H9 (cell line): Measurements from ENCODE around the gene MFN2. TPM values are rescaled to one million over a fixed set of nuclear protein-coding genes. Genes with fewer than 3 reads are reported as not detected.

Experiments
- DNase-seq: peaks from one replicate; pipeline ENCODE4 v3.0.0-alpha.2; 2017
- H2AFZ ChIP-seq: one replicate; pipeline ENCODE4 v1.6.1; 2013; ENCODE audit warnings: mild to moderate bottlenecking, low read length, control low read depth, moderate library complexity
- H2AK5ac ChIP-seq: 2 replicates; pipeline ENCODE4 v1.6.1; 2013; ENCODE audit warnings: low read length, control low read depth, mixed read lengths; ENCODE audit not compliant: insufficient read length
- H2BK120ac ChIP-seq: one replicate; pipeline ENCODE4 v1.6.1; 2013; ENCODE audit warnings: low read depth, mild to moderate bottlenecking, low read length, control low read depth, inconsistent platforms; ENCODE audit not compliant: poor library complexity, severe bottlenecking
- H2BK12ac ChIP-seq: 2 replicates; pipeline ENCODE4 v1.6.1; 2013; ENCODE audit warnings: low read length, control low read depth, mixed read lengths, low read depth; ENCODE audit not compliant: insufficient read length
- H2BK15ac ChIP-seq: 2 replicates; pipeline ENCODE4 v1.6.1; 2013; ENCODE audit warnings: low read depth, low read length, control low read depth
- H2BK20ac ChIP-seq: one replicate; pipeline ENCODE4 v1.6.1; 2013; ENCODE audit warnings: low read depth, mild to moderate bottlenecking, low read length, control low read depth, inconsistent platforms; ENCODE audit not compliant: poor library complexity, severe bottlenecking
- H2BK5ac ChIP-seq: 2 replicates; pipeline ENCODE4 v1.6.1; 2013; ENCODE audit warnings: low read length, control low read depth, mixed read lengths; ENCODE audit not compliant: insufficient read length
- H3K14ac ChIP-seq: 2 replicates; pipeline ENCODE4 v1.6.1; 2013; ENCODE audit warnings: low read length, control low read depth; ENCODE audit not compliant: insufficient read depth
- H3K18ac ChIP-seq: 2 replicates; pipeline ENCODE4 v1.6.1; 2013; ENCODE audit warnings: low read depth, mild to moderate bottlenecking, mixed read lengths, low read length, control low read depth; ENCODE audit not compliant: insufficient read length
- H3K23ac ChIP-seq: 2 replicates; pipeline ENCODE4 v1.6.1; 2013; ENCODE audit warnings: low read length, control low read depth, mixed read lengths, low read depth; ENCODE audit not compliant: insufficient read length
- H3K23me2 ChIP-seq: 2 replicates; pipeline ENCODE4 v1.6.1; 2013; ENCODE audit warnings: low read depth, mild to moderate bottlenecking, mixed read lengths, low read length, control low read depth; ENCODE audit not compliant: insufficient read length, poor library complexity, severe bottlenecking
- H3K27ac ChIP-seq: 2 replicates; pipeline ENCODE4 v1.5.1; 2013; ENCODE audit warnings: low read length, control low read depth, mixed read lengths, low read depth; ENCODE audit not compliant: insufficient read length
- H3K27me3 ChIP-seq: 2 replicates; pipeline ENCODE4 v1.6.1; 2013; ENCODE audit warnings: low read length, control low read depth, inconsistent platforms; ENCODE audit not compliant: insufficient read depth
- H3K4ac ChIP-seq: 2 replicates; pipeline ENCODE4 v1.6.1; 2013; ENCODE audit warnings: low read depth, mild to moderate bottlenecking, control low read depth, inconsistent platforms, low read length, moderate library complexity
- H3K4me1 ChIP-seq: 2 replicates; pipeline ENCODE4 v1.6.1; 2013; ENCODE audit warnings: low read length, control low read depth, inconsistent platforms; ENCODE audit not compliant: insufficient read depth
- H3K4me2 ChIP-seq: 2 replicates; pipeline ENCODE4 v1.6.1; 2013; ENCODE audit warnings: low read length, control low read depth, mixed read lengths; ENCODE audit not compliant: insufficient read length, insufficient read depth
- H3K56ac ChIP-seq: 2 replicates; pipeline ENCODE4 v1.6.1; 2013; ENCODE audit warnings: low read depth, mild to moderate bottlenecking, mixed read lengths, low read length, control low read depth; ENCODE audit not compliant: insufficient read length
- H3K79me1 ChIP-seq: 2 replicates; pipeline ENCODE4 v1.6.1; 2013; ENCODE audit warnings: low read depth, mild to moderate bottlenecking, moderate library complexity, low read length, control low read depth, inconsistent platforms; ENCODE audit not compliant: insufficient read depth, poor library complexity, severe bottlenecking
- H3K79me2 ChIP-seq: 2 replicates; pipeline ENCODE4 v1.6.1; 2013; ENCODE audit warnings: low read length, control low read depth, inconsistent platforms; ENCODE audit not compliant: insufficient read depth
- H3K9ac ChIP-seq: 2 replicates; pipeline ENCODE4 v1.6.1; 2013; ENCODE audit warnings: low read length, control low read depth, mixed read lengths; ENCODE audit not compliant: insufficient read length; ENCODE audit errors: extremely low read depth
- H3K9me3 ChIP-seq: one replicate; pipeline ENCODE4 v1.6.1; 2013; ENCODE audit warnings: low read depth, low read length, inconsistent platforms; ENCODE audit not compliant: control insufficient read depth
- H3T11ph ChIP-seq: one replicate; pipeline ENCODE4 v1.6.1; 2013; ENCODE audit warnings: mild to moderate bottlenecking, low read length, control low read depth, inconsistent platforms
- H4K20me1 ChIP-seq: one replicate; pipeline ENCODE4 v1.6.1; 2013; ENCODE audit not compliant: control insufficient read depth, insufficient read length, insufficient read depth
- H4K5ac ChIP-seq: 2 replicates; pipeline ENCODE4 v1.6.1; 2013; ENCODE audit warnings: low read depth, mild to moderate bottlenecking, mixed read lengths, low read length, control low read depth; ENCODE audit not compliant: insufficient read length
- H4K8ac ChIP-seq: replicated peaks from 2 replicates; pipeline ENCODE4 v1.6.1; 2013; ENCODE audit warnings: low read length, control low read depth, mixed read lengths, low read depth; ENCODE audit not compliant: insufficient read length
- H4K91ac ChIP-seq: 2 replicates; pipeline ENCODE4 v1.6.1; 2013; ENCODE audit warnings: low read depth, mild to moderate bottlenecking, moderate library complexity, mixed read lengths, low read length, control low read depth; ENCODE audit not compliant: insufficient read length
- H3K27ac Mint-ChIP-seq, 3 experiments: 2 replicates in 2 of 3; 3 replicates in 1 of 3; pipeline ENCODE4 v1.8.0; 2020 to 2021; ENCODE audit warnings: mixed read lengths in 3 of 3, mild to moderate bottlenecking in 1 of 3, moderate library complexity in 1 of 3
- H3K27me3 Mint-ChIP-seq: 2 replicates; pipeline ENCODE4 v1.8.0; 2021; ENCODE audit warnings: low read depth, mild to moderate bottlenecking, moderate library complexity, mixed read lengths
- H3K36me3 Mint-ChIP-seq, 3 experiments: 2 replicates in 2 of 3; 3 replicates in 1 of 3; pipeline ENCODE4 v1.8.0; 2020 to 2021; ENCODE audit warnings: low read depth in 3 of 3, mixed read lengths in 3 of 3; ENCODE audit not compliant: insufficient read depth in 1 of 3
- H3K4me1 Mint-ChIP-seq, 2 experiments: 2 replicates each; pipeline ENCODE4 v1.8.0; 2020; ENCODE audit warnings: mixed read lengths in 2 of 2
- H3K4me3 Mint-ChIP-seq, 2 experiments: 2 replicates in 1 of 2; 3 replicates in 1 of 2; pipeline ENCODE4 v1.8.0; 2020 to 2021; ENCODE audit warnings: mild to moderate bottlenecking in 2 of 2, mixed read lengths in 2 of 2, moderate library complexity in 1 of 2
- H3K9me3 Mint-ChIP-seq, 2 experiments: 2 replicates in 1 of 2; 3 replicates in 1 of 2; pipeline ENCODE4 v1.8.0; 2020; ENCODE audit warnings: mild to moderate bottlenecking in 2 of 2, mixed read lengths in 2 of 2, moderate library complexity in 1 of 2
- WGBS: extraction: QIAGEN DNeasy Blood & Tissue Kit; methylation state at CpG from one replicate; pipeline ENCODE4 v1.1.7; 2013; ENCODE audit warnings: missing lambda C conversion rate, low lambda C conversion rate, mixed read lengths; ENCODE audit not compliant: insufficient read length; ENCODE audit errors: extremely low coverage; 5-methylcytosine and 5-hydroxymethylcytosine counted together
- total RNA-seq: library from RNA; stranded (reverse); gene quantifications from 2 replicates; pipeline ENCODE4 v1.2.1, GENCODE V29; 2021
- TF ChIP-seq, protein P1 (sequence below): fragments of 200-600 bp; sonication (generic); conservative IDR thresholded peaks from 3 replicates; pipeline ENCODE4 v1.8.0; 2021; ENCODE audit warnings: antibody characterized with exemption, mild to moderate bottlenecking

The MFN2 gene
- total RNA-seq, 1 experiment from 2014 or later = 61.4 TPM

DNA sequence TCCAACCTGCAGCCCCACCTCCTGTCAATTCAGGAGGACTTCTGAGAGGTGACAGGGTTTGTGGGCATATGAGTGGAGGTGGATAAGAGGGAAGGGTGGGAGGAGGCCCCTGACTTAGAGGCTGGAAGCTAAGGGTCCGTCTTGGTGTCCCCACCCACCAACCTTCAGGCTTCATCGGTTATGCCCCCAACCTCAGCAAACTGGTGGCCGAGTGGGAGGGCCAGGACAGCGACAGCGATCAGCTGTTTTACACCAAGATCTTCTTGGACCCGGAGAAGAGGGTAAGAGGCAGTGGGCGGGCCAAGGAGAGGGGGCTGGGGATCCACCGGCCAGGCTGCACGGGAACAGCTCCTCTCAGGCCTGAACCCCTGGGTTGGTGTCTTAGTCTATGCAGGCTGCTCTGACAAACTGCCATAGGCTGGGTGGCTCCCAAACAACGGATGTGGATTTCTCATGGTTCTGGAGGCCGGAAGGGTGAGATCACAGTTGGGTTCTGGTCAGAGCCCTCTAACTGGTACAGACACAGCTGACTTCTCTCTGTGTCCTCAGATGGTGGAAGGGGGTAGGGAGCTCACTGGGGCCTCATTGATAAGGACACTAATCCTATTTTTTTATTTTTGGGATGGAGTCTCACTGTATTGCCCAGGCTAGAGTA lies 27.7 kb upstream of the MFN2 start:
- Histone ChIP-seq H3K79me2 (no peaks in the 10 kb centered on the region), H4K5ac (no peak overlapping the region), H3K4ac (no peak overlapping the region), H2BK120ac (no peak overlapping the region), H3K27me3 (no peaks in the 10 kb centered on the region), H3K4me1 (no peaks in the 10 kb centered on the region), H3K9ac (no peak overlapping the region), H3K27ac (no peak overlapping the region), H2BK12ac (no peak overlapping the region), H4K91ac (no peak overlapping the region), H3K4me2 (no peak overlapping the region), H2BK15ac (no peak overlapping the region), H3K18ac (no peak overlapping the region), H3K14ac (no peak overlapping the region), H3K23ac (no peak overlapping the region), H2AK5ac (no peak overlapping the region), H4K20me1 (no peaks in the 10 kb centered on the region), H3K79me1 (no peaks in the 10 kb centered on the region), H2AFZ (no peak overlapping the region), H3K23me2 (no peaks in the 10 kb centered on the region), H2BK20ac (no peak overlapping the region), H3T11ph (no peak overlapping the region), H4K8ac (no peak overlapping the region), H3K56ac (no peak overlapping the region), H3K9me3 (no peaks in the 10 kb centered on the region), H2BK5ac (no peak overlapping the region)
- Mint-ChIP-seq H3K27me3 (no peaks in the 10 kb centered on the region; the same call in 1 of the 2 replicates), H3K4me3 (no peak overlapping the region; a peak in 1 of 5 replicates), H3K4me1 (peaks cover 0 to 3% of the 10 kb centered on the region in 2 experiments; a peak in 1 of 4 replicates), H3K9me3 (peaks cover 2 to 3% of the 10 kb centered on the region in 2 experiments; a peak in 2 of 5 replicates), H3K27ac (no peak overlapping the region), H3K36me3 (peaks cover 22 to 64% (median 50%) of the 10 kb centered on the region in 3 experiments)
- DNase-seq = no peak
- TF ChIP-seq, protein P1, sequence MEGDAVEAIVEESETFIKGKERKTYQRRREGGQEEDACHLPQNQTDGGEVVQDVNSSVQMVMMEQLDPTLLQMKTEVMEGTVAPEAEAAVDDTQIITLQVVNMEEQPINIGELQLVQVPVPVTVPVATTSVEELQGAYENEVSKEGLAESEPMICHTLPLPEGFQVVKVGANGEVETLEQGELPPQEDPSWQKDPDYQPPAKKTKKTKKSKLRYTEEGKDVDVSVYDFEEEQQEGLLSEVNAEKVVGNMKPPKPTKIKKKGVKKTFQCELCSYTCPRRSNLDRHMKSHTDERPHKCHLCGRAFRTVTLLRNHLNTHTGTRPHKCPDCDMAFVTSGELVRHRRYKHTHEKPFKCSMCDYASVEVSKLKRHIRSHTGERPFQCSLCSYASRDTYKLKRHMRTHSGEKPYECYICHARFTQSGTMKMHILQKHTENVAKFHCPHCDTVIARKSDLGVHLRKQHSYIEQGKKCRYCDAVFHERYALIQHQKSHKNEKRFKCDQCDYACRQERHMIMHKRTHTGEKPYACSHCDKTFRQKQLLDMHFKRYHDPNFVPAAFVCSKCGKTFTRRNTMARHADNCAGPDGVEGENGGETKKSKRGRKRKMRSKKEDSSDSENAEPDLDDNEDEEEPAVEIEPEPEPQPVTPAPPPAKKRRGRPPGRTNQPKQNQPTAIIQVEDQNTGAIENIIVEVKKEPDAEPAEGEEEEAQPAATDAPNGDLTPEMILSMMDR = no peak
- no CpG with 5 or more reads among the region's 11 CpGs for WGBS
